HG03095 (cell line): Measurements from ENCODE around the gene IMMP2L.

Source experiments
- ATAC-seq: cut with Tn5 transposase; IDR thresholded peaks from one replicate; pipeline ENCODE4 v1.9.1; 2021; ENCODE audit warnings: moderate library complexity; ENCODE audit not compliant: unreplicated experiment

The IMMP2L gene

GRCh38 chr7:110894111-110894510 is 668.2 kb downstream of the IMMP2L start:
- ATAC-seq: no peak

GRCh38 chr7:110891197-110891596 is 671.1 kb downstream of the IMMP2L start:
- no peak for ATAC-seq

- ATAC-seq: no peak
Observed at GRCh38 chr7:110890101-110890500, 672.2 kb downstream of the IMMP2L start.

- no peak for ATAC-seq
Observed at GRCh38 chr7:110889335-110889734, 673.0 kb downstream of the IMMP2L start.

GRCh38 chr7:110888641-110889040 is 673.7 kb downstream of the IMMP2L start:
- no peak for ATAC-seq

GRCh38 chr7:110885474-110885873 is 676.8 kb downstream of the IMMP2L start:
- ATAC-seq: no peak

- no peak for ATAC-seq
Observed at GRCh38 chr7:110881721-110882120, 680.6 kb downstream of the IMMP2L start.

GRCh38 chr7:110880971-110881370 is 681.3 kb downstream of the IMMP2L start:
- no peak for ATAC-seq

GRCh38 chr7:110877016-110877415 is 685.3 kb downstream of the IMMP2L start:
- no peak for ATAC-seq

GRCh38 chr7:110875346-110875745 is 686.9 kb downstream of the IMMP2L start:
- no peak for ATAC-seq

- ATAC-seq: no peak
Observed at GRCh38 chr7:110871856-110872255, 690.4 kb downstream of the IMMP2L start.

- ATAC-seq: no peak
Observed at GRCh38 chr7:110870926-110871325, 691.4 kb downstream of the IMMP2L start.

- no peak for ATAC-seq
Observed at GRCh38 chr7:110868458-110868857, 693.8 kb downstream of the IMMP2L start.

GRCh38 chr7:110867771-110868170 is 694.5 kb downstream of the IMMP2L start:
- ATAC-seq: no peak

- no peak for ATAC-seq
Observed at GRCh38 chr7:110863258-110863657, 699.0 kb downstream of the IMMP2L start.

- ATAC-seq: no peak
Observed at GRCh38 chr7:110861163-110861562, 701.1 kb downstream of the IMMP2L start.

GRCh38 chr7:110857106-110857505 is 705.2 kb downstream of the IMMP2L start:
- no peak for ATAC-seq

- no peak for ATAC-seq
Observed at GRCh38 chr7:110856704-110857103, 705.6 kb downstream of the IMMP2L start.

GRCh38 chr7:110854651-110855050 is 707.6 kb downstream of the IMMP2L start:
- ATAC-seq: no peak

- ATAC-seq: no peak
Observed at GRCh38 chr7:110854166-110854565, 708.1 kb downstream of the IMMP2L start.

GRCh38 chr7:110853263-110853662 is 709.0 kb downstream of the IMMP2L start:
- no peak for ATAC-seq

GRCh38 chr7:110852156-110852940 is 709.9 kb downstream of the IMMP2L start:
- ATAC-seq: no peak

- ATAC-seq: no peak
Observed at GRCh38 chr7:110850224-110850623, 712.1 kb downstream of the IMMP2L start.
